T-helper 1 cell treated with Interleukin-12 subunit alpha and Interleukin-12 subunit beta and Interleukin-4 antibody, amounts not matched to agents 30 μg/mL and 1 μg/mL, for 36 hours (primary cell): ENCODE results near the gene NUP98.
"Not testable (repeated sequence)": the region's sequence is repeated elsewhere in the genome, so short reads cannot be mapped to it uniquely, and the experiment has no call there.

ENCODE experiments used
- H3K27ac Mint-ChIP-seq: one replicate; pipeline ENCODE4 v1.8.0; 2021; ENCODE audit warnings: mild to moderate bottlenecking, mixed read lengths
- H3K27me3 Mint-ChIP-seq: one replicate; pipeline ENCODE4 v1.8.0; 2021; ENCODE audit warnings: low read depth, mixed read lengths
- H3K36me3 Mint-ChIP-seq: one replicate; pipeline ENCODE4 v1.8.0; 2021; ENCODE audit warnings: low read depth, mixed read lengths
- H3K4me1 Mint-ChIP-seq: one replicate; pipeline ENCODE4 v1.8.0; 2021; ENCODE audit warnings: low read depth, mixed read lengths
- H3K4me3 Mint-ChIP-seq: one replicate; pipeline ENCODE4 v1.8.0; 2021; ENCODE audit warnings: mild to moderate bottlenecking, moderate library complexity, mixed read lengths
- H3K9me3 Mint-ChIP-seq: one replicate; pipeline ENCODE4 v1.8.0; 2021; ENCODE audit warnings: mixed read lengths

The NUP98 gene

DNA sequence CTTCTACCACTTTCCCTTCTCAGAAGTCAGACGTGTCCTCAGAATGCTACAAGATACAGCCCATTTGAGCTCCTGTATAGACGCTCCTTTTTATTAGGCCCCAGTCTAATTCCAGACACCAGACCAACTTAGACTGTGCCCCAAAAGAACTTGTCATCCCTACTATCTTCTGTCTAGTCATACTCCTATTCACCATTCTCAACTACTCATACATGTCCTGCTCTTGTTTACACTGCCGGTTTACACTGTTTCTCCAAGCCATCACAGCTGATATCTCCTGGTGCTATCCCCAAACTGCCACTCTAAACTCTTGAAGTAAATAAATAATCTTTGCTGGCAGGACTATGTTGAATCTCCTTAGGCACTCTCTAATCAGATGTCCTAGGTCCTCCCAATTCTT is 144.8 kb downstream of the NUP98 start:
- peaks cover 35% of the 10 kb centered on the region for H3K27me3 Mint-ChIP-seq
- H3K4me3 Mint-ChIP-seq, H3K27ac Mint-ChIP-seq, H3K9me3 Mint-ChIP-seq, H3K4me1 Mint-ChIP-seq, H3K36me3 Mint-ChIP-seq: not testable (repeated sequence)

DNA sequence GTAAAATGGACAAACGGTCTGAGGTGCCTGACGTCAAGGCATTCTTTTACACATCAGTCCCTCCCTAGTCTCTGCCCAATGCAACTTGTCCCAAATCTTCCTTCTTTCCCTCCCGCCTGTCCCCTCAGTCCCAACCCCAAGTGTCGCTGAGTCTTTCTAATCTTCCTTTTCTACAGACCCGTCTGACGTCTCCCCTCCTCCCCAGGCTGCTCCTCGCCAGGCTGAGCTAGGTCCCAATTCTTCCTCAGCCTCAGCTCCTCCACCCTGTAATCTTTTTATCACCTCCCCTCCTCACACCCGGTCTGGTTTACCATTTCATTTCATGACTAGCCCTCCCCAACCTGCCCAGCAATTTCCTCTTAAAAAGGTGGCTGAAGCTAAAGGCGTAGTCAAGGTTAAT is 148.0 kb downstream of the NUP98 start:
- H3K9me3 Mint-ChIP-seq, H3K36me3 Mint-ChIP-seq, H3K4me1 Mint-ChIP-seq, H3K4me3 Mint-ChIP-seq, H3K27ac Mint-ChIP-seq: not testable (repeated sequence)
- peaks cover 47% of the 10 kb centered on the region for H3K27me3 Mint-ChIP-seq

DNA sequence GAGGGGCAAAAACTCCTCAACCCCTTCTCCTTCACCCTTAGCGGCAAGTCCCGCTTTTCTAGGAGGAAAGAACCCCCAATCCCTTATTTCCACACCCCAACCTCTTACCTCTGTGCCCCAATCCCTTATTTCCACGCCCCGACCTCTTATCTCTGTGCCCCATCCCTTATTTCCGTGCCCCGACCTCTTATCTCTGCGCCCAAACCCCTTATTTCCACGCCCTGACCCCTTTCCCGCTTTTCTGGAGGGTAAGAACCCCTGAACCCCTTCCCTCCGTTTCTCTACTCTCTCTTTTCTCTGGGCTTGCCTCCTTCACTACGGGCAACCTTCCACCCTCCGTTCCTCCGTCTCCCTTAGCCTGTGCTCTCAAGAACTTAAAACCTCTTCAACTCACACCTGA is 148.5 kb downstream of the NUP98 start:
- not testable (repeated sequence) for H3K36me3 Mint-ChIP-seq, H3K4me1 Mint-ChIP-seq, H3K4me3 Mint-ChIP-seq, H3K9me3 Mint-ChIP-seq, H3K27ac Mint-ChIP-seq
- peaks cover 52% of the 10 kb centered on the region for H3K27me3 Mint-ChIP-seq

DNA sequence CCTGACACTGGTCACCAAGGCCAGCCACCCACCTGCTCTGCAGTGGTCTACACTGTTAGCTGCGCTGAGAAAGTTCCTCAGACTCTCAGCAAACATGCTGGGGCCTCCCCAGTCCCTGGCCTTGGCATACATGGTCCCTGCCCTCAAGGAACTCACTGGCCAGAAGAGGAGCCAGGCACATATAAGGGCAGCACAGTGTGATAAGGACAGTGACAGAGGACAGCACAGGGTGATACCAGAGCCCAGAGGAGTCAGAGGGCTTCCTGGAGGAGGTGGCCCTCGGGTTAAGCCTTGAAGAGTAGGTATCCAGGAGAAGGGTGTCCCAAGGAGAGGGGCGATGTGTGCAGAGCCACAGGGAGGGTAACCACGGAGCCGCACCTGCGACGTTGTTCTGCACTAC is 151.8 kb downstream of the NUP98 start:
- Mint-ChIP-seq H3K27ac (no peak overlapping the region), H3K36me3 (no peaks in the 10 kb centered on the region), H3K27me3 (peaks cover 69% of the 10 kb centered on the region), H3K4me1 (peaks cover 3% of the 10 kb centered on the region), H3K9me3 (no peaks in the 10 kb centered on the region), H3K4me3 (no peak overlapping the region)

DNA sequence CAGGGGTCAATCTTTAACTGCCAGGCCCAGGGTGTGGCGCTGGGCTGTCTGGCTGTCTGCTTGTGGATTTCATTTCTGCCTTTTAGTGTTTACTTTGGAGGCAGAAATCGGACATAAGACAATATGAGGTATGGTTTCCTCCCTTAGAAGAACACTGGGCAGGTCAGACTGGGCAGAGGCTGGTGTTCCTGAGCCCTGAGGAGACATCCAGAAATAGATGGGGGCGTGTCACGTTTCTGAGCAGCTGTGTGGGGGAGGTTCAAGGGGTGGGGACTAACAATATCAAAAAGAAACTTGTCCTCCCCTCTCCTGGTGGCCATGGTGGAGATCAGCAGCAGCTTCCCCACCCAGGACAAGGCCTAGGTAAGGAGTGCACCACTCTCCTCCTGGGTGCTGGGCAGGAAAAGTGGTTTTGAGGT is 152.5 kb downstream of the NUP98 start, which contains the start of gene ART1:
Gene ART1, plus strand, starts transcription at position 312 of the 419 bp plus-strand sequence. CDS start 14,086 bp downstream, outside the sequence.
- no peak within 1 kb of the TSS for H3K27ac Mint-ChIP-seq
- no peak within 1 kb of the TSS for H3K4me3 Mint-ChIP-seq
- H3K27me3 Mint-ChIP-seq: peaks cover 62% of the 10 kb centered on the region
- no peaks in the 10 kb centered on the region for H3K9me3 Mint-ChIP-seq
- peaks cover 3% of the 10 kb centered on the region for H3K4me1 Mint-ChIP-seq
- H3K36me3 Mint-ChIP-seq: no peaks in the 10 kb centered on the region

DNA sequence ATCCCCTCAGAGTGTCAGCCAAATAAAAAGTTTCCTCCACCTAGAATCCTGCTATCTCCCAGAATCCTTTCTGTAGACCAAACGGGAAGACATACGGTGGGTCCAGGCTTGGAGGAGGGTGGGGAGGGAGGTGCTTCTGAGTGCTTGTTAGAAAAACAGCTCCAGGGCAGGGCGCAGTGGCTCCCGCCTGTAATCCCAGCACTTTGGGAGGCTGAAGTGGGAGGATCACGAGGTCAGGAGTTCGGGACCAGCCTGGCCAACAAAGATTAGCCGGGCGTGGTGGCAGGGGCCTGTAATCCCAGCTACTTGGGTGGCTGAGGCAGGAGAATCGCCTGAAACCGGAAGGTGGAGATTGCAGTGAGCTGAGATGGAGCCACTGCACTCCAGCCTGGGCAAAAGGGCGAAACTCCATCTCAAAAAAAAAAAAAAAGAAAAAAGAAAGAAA is 154.2 kb downstream of the NUP98 start:
- H3K4me1 Mint-ChIP-seq, H3K27ac Mint-ChIP-seq, H3K9me3 Mint-ChIP-seq, H3K36me3 Mint-ChIP-seq, H3K4me3 Mint-ChIP-seq: not testable (repeated sequence)
- peaks cover 50% of the 10 kb centered on the region for H3K27me3 Mint-ChIP-seq

DNA sequence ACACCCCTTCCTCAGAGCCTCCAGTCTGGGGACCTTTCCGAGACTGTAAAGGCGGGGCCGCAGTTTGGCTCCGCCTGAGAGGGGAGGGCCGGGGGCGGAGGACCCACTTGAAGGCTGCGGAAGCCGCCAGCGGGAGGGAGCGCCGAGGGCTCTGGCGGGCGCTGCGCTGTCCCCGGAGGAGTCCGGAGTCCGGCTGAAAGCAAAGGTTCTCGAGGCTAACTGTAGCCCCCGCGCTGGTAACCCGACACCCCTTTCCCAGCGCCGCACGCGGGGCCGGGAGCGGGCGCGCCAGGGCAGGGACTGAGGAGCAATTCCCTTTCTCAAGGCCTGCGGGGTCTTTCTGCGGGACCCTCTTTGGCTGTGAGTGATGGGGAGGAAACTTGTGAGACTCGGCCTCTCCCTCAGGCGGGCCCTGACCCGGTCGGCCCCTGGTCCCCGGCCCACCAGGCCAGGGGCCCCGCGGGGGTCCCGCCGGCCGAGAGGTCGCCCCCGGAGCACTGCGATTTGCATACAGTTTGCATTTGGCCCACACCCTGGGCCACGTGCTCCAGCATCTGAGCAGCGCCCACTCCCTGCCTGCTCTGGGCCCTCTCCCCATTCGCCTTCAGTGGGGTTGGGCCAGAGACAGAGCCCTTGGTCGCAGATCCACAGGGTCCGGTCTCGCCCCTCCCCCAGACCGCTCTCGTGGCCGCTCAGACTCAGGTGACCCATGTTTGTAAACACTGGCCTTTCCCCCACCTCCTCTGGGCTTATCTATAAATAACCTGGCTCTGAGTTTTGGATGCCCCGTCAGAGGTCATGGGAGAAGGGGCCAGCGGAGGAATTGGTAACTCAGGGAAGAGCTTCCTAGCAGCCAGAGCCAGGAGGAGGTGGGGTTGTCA is 155.0 kb downstream of the NUP98 start:
- Mint-ChIP-seq H3K9me3 (no peaks in the 10 kb centered on the region), H3K27me3 (peaks cover 46% of the 10 kb centered on the region), H3K27ac (no peak overlapping the region), H3K36me3 (no peaks in the 10 kb centered on the region), H3K4me3 (peak overlapping the region; percentile 58), H3K4me1 (peaks cover 3% of the 10 kb centered on the region)

DNA sequence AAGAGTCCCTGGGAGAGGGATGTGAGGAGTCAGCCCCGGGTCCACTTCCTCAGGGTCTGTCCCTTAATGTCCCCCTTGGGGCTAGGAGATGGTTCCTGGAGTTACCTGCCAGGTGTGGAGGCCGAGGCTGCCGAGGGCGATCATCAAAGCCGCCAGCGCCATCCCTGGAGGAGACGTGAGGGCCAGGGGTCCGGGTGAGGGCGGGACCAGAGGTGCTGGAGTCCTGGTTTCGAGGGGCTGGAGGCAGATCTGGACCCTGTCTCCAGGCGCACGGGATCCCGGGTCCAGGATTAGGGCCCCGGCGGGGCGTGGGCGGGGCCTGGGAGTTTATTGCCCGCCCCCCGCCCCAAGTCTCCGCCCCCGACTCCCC is 155.7 kb downstream of the NUP98 start, which contains the start of gene ART5:
Gene ART5, minus strand, starts transcription at position 292 of the 370 bp plus-strand sequence. Its CDS starts 130 bp downstream, at position 162.
- no peaks in the 10 kb centered on the region for H3K9me3 Mint-ChIP-seq
- H3K27me3 Mint-ChIP-seq: peaks cover 43% of the 10 kb centered on the region
- no peak within 1 kb of the TSS for H3K27ac Mint-ChIP-seq
- peak within 1 kb of the TSS; percentile 58 for H3K4me3 Mint-ChIP-seq
- H3K36me3 Mint-ChIP-seq: no peaks in the 10 kb centered on the region
- H3K4me1 Mint-ChIP-seq: peaks cover 3% of the 10 kb centered on the region

DNA sequence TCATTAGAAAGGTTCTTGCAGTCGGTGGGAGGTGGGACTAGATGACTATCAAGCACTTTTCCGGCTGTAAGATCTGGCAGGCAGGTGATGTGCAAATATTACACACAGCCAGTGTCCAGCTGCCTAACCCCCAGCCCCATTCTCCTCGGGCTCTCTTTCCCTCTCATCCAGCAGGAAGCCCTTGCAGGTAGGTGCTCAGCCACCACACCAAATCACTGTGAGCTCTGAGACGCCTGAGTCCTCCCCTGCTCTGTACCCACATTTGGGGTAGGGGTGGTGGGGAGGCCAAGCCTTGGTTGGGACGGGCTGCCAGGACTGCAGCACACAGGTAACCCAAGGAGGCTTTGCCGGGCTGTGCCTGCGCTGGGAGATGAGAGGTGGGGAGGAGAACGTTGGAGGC is 156.2 kb downstream of the NUP98 start:
- peaks cover 3% of the 10 kb centered on the region for H3K4me1 Mint-ChIP-seq
- H3K4me3 Mint-ChIP-seq: peak overlapping the region; percentile 27
- peaks cover 41% of the 10 kb centered on the region for H3K27me3 Mint-ChIP-seq
- no peak overlapping the region for H3K27ac Mint-ChIP-seq
- no peaks in the 10 kb centered on the region for H3K9me3 Mint-ChIP-seq
- H3K36me3 Mint-ChIP-seq: no peaks in the 10 kb centered on the region

DNA sequence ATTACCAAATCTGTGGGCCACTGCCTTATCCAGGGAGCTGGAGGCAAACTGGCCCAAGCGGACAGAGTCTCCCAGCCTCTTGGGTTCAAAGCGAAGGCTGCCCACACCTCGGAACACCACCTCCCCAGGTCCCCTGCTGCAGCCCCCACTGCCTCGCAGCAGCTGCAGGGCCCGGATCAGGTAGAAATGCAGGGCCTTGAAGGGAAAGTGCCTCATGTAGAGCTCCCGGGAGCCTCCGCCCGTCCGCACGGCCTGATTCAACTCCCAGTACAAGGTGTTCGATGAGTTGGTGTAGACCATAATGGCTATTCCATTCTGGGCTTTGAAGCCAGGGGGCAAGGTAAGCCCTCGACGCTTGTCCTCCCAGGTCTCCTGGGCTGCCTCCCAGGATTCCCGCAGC is 157.5 kb downstream of the NUP98 start:
- no peak overlapping the region for H3K27ac Mint-ChIP-seq
- no peaks in the 10 kb centered on the region for H3K36me3 Mint-ChIP-seq
- no peak overlapping the region for H3K4me3 Mint-ChIP-seq
- H3K4me1 Mint-ChIP-seq: peaks cover 3% of the 10 kb centered on the region
- peaks cover 39% of the 10 kb centered on the region for H3K27me3 Mint-ChIP-seq
- no peaks in the 10 kb centered on the region for H3K9me3 Mint-ChIP-seq

DNA sequence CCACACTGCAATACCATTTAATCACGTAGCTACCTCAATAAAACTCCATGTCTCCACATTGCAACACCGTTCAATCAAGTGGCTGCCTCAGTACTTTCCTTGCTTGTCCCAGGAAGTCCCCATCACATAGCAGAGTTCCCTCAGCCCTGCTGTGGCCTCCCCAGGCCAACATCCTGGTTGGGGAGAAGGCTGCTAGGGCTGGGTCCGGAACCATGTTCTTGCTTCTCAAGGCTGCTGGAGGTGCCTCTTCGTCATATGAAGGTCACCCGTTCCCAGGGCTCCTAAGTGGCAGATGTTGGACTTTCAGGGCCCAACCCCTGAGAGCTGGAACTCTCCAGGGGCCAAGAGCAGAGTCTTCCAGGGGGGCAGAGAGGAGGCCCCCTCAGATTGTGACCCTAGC is 158.8 kb downstream of the NUP98 start:
- Mint-ChIP-seq H3K27me3 (peaks cover 25% of the 10 kb centered on the region), H3K36me3 (no peaks in the 10 kb centered on the region), H3K9me3 (no peaks in the 10 kb centered on the region), H3K4me3 (no peak overlapping the region), H3K27ac (no peak overlapping the region), H3K4me1 (peaks cover 3% of the 10 kb centered on the region)

DNA sequence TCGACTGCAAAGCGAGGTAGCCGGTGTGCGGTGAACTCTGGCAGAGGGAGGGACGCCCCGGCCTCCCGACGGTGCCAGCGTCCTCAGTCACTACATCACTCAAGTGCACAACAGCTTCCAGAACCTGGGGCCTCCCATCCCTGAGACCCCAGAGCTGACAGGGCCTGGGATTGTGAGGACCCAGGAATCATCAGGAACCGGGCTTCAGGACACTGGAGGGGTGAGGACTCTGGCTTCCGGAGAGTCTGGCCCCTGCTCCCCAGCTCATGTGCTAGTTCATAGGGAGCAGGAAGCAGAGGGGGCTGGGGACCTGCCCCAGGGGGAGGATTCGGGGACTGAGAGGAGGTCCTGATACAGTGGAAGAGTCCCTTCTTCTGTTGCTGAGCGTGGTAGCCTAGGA is 160.2 kb downstream of the NUP98 start:
- Mint-ChIP-seq H3K4me3 (no peak overlapping the region), H3K9me3 (no peaks in the 10 kb centered on the region), H3K4me1 (no peaks in the 10 kb centered on the region), H3K36me3 (no peaks in the 10 kb centered on the region), H3K27me3 (peaks cover 14% of the 10 kb centered on the region), H3K27ac (no peak overlapping the region)

DNA sequence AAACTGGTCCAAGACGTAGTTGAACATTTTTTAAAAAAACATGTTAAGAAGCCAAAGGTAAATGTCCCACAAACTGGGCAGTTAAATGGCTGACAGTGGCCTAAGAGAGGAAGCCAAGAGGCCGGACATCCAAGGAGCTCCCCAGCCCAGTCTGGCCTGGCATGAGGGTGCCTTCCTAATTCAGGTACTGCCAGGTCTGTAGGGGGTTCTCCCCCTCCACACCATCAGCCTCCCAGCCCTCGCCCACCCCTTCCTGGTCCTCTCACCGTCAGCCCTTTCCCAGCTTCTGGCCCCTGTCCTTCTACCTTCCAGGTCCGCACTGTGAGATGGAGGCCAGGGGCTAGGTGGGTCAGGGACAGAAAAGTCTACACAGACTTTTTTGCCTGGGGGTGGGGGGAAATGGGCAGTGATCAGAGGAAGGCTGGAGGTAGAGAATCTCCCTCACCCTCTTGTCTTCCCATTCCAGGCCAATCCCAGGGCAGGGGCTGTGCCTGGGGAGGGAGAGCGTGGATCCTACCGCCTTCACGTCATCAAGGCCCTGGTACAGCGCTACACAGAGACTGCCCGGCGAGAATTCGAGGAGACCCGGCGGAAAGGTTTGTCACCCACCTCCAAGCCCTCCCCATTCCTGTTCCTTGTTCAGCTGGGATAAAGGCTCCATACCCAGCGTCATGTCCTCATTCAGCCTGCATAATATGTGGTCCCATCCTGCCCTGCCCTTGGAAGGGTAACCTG is 161.5 kb downstream of the NUP98 start:
- Mint-ChIP-seq H3K4me1 (no peaks in the 10 kb centered on the region), H3K27ac (no peak overlapping the region), H3K36me3 (no peaks in the 10 kb centered on the region), H3K4me3 (no peak overlapping the region), H3K27me3 (peaks cover 5% of the 10 kb centered on the region), H3K9me3 (no peaks in the 10 kb centered on the region)

DNA sequence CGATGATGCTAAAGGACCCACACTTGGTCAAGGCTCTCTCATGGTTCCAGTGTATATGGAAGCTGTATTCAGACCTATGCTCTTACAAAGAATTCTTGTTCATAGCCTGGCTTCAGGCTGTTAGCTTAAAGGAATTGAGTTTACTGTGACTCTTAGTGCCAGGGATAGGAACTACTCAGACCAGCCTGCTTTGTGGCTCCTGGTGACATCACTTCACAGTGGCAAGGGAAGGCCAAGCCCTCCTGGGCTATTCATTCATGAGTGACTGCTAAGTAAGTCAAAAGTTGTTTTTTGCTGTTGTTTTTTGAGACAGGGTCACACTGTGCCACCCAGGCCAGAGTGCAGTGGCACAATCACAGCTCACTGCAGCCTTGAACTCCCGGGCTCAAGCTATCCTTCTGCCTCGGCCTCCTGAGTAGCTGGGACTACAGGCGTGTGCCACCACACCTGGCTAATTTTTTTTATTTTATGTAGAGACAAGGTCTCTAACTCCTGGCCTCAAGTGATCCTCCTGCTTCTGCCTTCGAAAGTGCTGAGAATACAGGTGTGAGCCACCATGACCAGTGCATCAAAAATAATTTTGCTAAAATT is 165.2 kb downstream of the NUP98 start:
- Mint-ChIP-seq H3K27ac (no peak overlapping the region), H3K36me3 (no peaks in the 10 kb centered on the region), H3K4me3 (no peak overlapping the region), H3K4me1 (no peaks in the 10 kb centered on the region), H3K27me3 (no peaks in the 10 kb centered on the region), H3K9me3 (no peaks in the 10 kb centered on the region)

DNA sequence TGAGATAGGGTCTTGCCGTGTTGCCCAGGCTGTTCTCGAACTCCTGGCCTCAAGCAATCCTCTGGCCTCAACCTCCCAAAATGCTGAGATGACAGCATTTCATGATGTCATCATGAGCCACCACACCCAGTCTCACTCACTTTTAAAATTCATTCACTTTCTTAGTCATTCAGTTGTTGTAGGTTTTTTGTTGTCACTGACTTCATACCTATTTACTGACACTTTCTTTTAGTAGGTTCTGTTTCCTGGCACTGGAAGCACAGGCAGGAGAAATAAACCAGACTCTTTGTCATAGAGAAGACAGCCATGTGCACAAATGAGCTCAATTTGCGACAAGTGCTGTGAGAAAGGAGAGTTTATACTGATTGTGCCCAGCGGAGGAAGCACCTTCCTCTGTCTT is 166.0 kb downstream of the NUP98 start:
- no peaks in the 10 kb centered on the region for H3K36me3 Mint-ChIP-seq
- no peaks in the 10 kb centered on the region for H3K4me1 Mint-ChIP-seq
- no peaks in the 10 kb centered on the region for H3K9me3 Mint-ChIP-seq
- no peak overlapping the region for H3K4me3 Mint-ChIP-seq
- H3K27me3 Mint-ChIP-seq: peaks cover 6% of the 10 kb centered on the region
- H3K27ac Mint-ChIP-seq: no peak overlapping the region
